Heart right ventricle (tissue), 16 donors: ENCODE data around the gene HSPA12A. TPM values are rescaled to one million over a fixed set of nuclear protein-coding genes. Genes with fewer than 3 reads are reported as not detected.

Source experiments
- ATAC-seq, 8 donors: fragments of 200-7000 bp; cut with Tn5 transposase; one replicate each; pipeline ENCODE4 v1.9.1; 2020; ENCODE audit warnings: mild to moderate bottlenecking in 8 of 8, moderate library complexity in 8 of 8, moderate number of reproducible peaks in 1 of 8
- DNase-seq, 2 donors: peaks; one replicate each; pipeline ENCODE4 v3.0.0-alpha.2; 2020
- H3K27ac ChIP-seq, 10 donors: fragments of 200-600 bp; sonication (generic) in 2 of 10; one replicate each; pipeline versions ENCODE4 v1.5.0 to v1.8.0; 2020 to 2022; ENCODE audit warnings: mild to moderate bottlenecking in 3 of 10
- H3K27me3 ChIP-seq, 7 donors: fragments of 200-600 bp; one replicate each; pipeline ENCODE4 v1.8.0; 2021 to 2022; ENCODE audit warnings: mild to moderate bottlenecking in 2 of 7
- H3K36me3 ChIP-seq, 9 donors: fragments of 200-600 bp; sonication (generic) in 1 of 9; one replicate each; pipeline versions ENCODE4 v1.5.0 to v1.8.0; 2020 to 2022; ENCODE audit warnings: mild to moderate bottlenecking in 2 of 9
- H3K4me1 ChIP-seq, 9 donors: fragments of 200-600 bp; sonication (generic) in 1 of 9; one replicate each; pipeline versions ENCODE4 v1.5.0 to v1.8.0; 2020 to 2022; ENCODE audit warnings: mild to moderate bottlenecking in 4 of 9
- H3K4me3 ChIP-seq, 10 donors: fragments of 200-600 bp; sonication (generic) in 2 of 10; one replicate each; pipeline versions ENCODE4 v1.5.0 to v1.8.0; 2020 to 2022; ENCODE audit warnings: mild to moderate bottlenecking in 7 of 10, moderate library complexity in 2 of 10
- H3K9me3 ChIP-seq, 11 donors: fragments of 200-600 bp in 10 of 11; sonication (generic) in 2 of 11; one replicate each; pipeline versions ENCODE4 v1.5.0 to v1.8.0; 2013 to 2022; ENCODE audit warnings: mild to moderate bottlenecking in 2 of 11, control low read depth in 1 of 11, moderate library complexity in 1 of 11
- CTCF ChIP-seq, 9 donors: fragments of 200-600 bp; sonication (generic) in 2 of 9; IDR thresholded peaks; one replicate each; pipeline versions ENCODE4 v1.5.0 to v1.8.0; 2021 to 2022; ENCODE audit warnings: antibody characterized with exemption in 9 of 9, mild to moderate bottlenecking in 5 of 9, moderate library complexity in 1 of 9
- WGBS, 2 donors: extraction: QIAGEN DNeasy Blood & Tissue Kit; methylation state at CpG; one replicate each; pipeline ENCODE4 v1.1.7; 2013; ENCODE audit warnings: inconsistent platforms in 1 of 2; 5-methylcytosine and 5-hydroxymethylcytosine counted together
- intact Hi-C, 10 donors: fragments of 100-400 bp; cut with DNase I; formaldehyde crosslinking; loops; one replicate each; pipeline versions ENCODE4 v1.11.1 to v1.14.2; 2022
- polyA plus RNA-seq, 2 donors: library from polyadenylated mRNA; stranded (reverse); fragments of 200-250 nt; gene quantifications; one replicate each; pipeline ENCODE4 v1.2.3, GENCODE V29; 2013
- total RNA-seq, 10 donors: library from RNA; stranded (reverse); fragmentation: NEBNext Ultra II Directional in 3 of 10; extraction: Animal tissue kit (Norgen Biotek cat#: 25700) in 3 of 10; gene quantifications; one replicate each; pipeline versions ENCODE4 v1.2.1 to v1.2.4, GENCODE V29; 2021 to 2023
- donor health status: Arrhythmogenic right ventricular cardiomyopathy.
- donor health status: ischemic (EF 13 %, LVEDD 7.1; RV severe dilation, severe dysfunction).
- donor health status: healthy with polysubstance abuse.
- donor health status: DM: no; HTN: yes; CAD: no.
- donor health status: DM: no; HTN: no; CAD: no.
- donor health status: ischemic (EF 25% LVEDD 6.9; RV normal size, moderate dysfunction).
- donor health status: ischemic (EF 25% LVEDD 5.7; RV mildly dilated, moderate dysfunction).
- donor health status: healthy.
- donor health status: DM: yes; HTN: yes; CAD: no.
- donor health status: Ischemic cardiomyopathy.
- donor health status: ischemic (EF 35%, LVEDD 5.7; RV mildly dilated, moderate dysfunction).
- donor health status: nonischemic (EF 11% LVEDD 7.7; RV severe dilation, severe dysfunction).
- donor health status: DM: yes; HTN: yes; CAD: no.
- donor health status: PGD.
- donor health status: ischemic (EF 29% LVEDD 5.4; RV normal size, mild dysfunction).
- donor health status: nonischemic (EF 23%, LVEDD 6.1; RV moderate dilation, normal function).

The HSPA12A gene
- total and polyA plus RNA-seq, 12 donors: 5.1 to 18.1 (median 10.2) TPM

GRCh38 chr10:116686632-116687031 is 55.7 kb downstream of the HSPA12A start:
- no peak overlapping the region for H3K27ac ChIP-seq
- H3K9me3 ChIP-seq: no peaks in the 10 kb centered on the region
- WGBS, 2 donors: 94 to 99% methylated on average over 3 of the region's 3 CpGs
- DNase-seq (no peak), ATAC-seq (no peak)
- no peak for TF ChIP-seq CTCF (IDR thresholded peaks at IDR 0.05)
- H3K4me3 ChIP-seq: no peak overlapping the region
- intact Hi-C loops: loop anchor here in 3 of 10 donors (10.0 kb wide), 3 partner anchors 58 to 488 kb away; partner anchors contain the start of gene HSPA12A (in 1 of the 3)
- peaks cover 0 to 7% (median 0%) of the 10 kb centered on the region in 9 donors for H3K36me3 ChIP-seq
- H3K27me3 ChIP-seq: no peaks in the 10 kb centered on the region
- peaks cover 9 to 58% (median 45%) of the 10 kb centered on the region in 9 donors for H3K4me1 ChIP-seq

GRCh38 chr10:116685807-116686206 is 56.6 kb downstream of the HSPA12A start:
- WGBS, 2 donors: 95 to 98% methylated on average over 6 of the region's 6 CpGs
- H3K9me3 ChIP-seq: no peaks in the 10 kb centered on the region
- H3K27me3 ChIP-seq: no peaks in the 10 kb centered on the region
- TF ChIP-seq CTCF (IDR thresholded peaks at IDR 0.05): no peak
- no peak for DNase-seq
- intact Hi-C loops: loop anchor here in 3 of 10 donors (10.0 kb wide), 3 partner anchors 59 to 489 kb away; partner anchors contain the start of gene HSPA12A (in 1 of the 3)
- H3K4me1 ChIP-seq: peaks cover 9 to 50% (median 37%) of the 10 kb centered on the region in 9 donors
- ATAC-seq: no peak
- H3K36me3 ChIP-seq: peaks cover 0 to 14% (median 0%) of the 10 kb centered on the region in 9 donors
- H3K4me3 ChIP-seq: no peak overlapping the region
- H3K27ac ChIP-seq: no peak overlapping the region

- Histone ChIP-seq H3K4me1 (peaks cover 6 to 39% (median 28%) of the 10 kb centered on the region in 9 donors), H3K27me3 (no peaks in the 10 kb centered on the region), H3K9me3 (no peaks in the 10 kb centered on the region), H3K27ac (no peak overlapping the region), H3K4me3 (no peak overlapping the region), H3K36me3 (peaks cover 0 to 21% (median 0%) of the 10 kb centered on the region in 9 donors)
- intact Hi-C loops: loop anchor here in 6 of 10 donors (5.0 to 10.0 kb wide), 5 partner anchors 60 to 493 kb away; partner anchors contain the start of gene HSPA12A (in 1 of the 6)
- ATAC-seq (no peak), DNase-seq (no peak)
- TF ChIP-seq CTCF (IDR thresholded peaks at IDR 0.05): no peak
- WGBS, 2 donors: 97% methylated on average over 5 of the region's 5 CpGs
Observed at GRCh38 chr10:116684781-116685180, 57.6 kb downstream of the HSPA12A start.

GRCh38 chr10:116683821-116684220 is 58.5 kb downstream of the HSPA12A start:
- no peak overlapping the region for H3K4me3 ChIP-seq
- no peak for TF ChIP-seq CTCF (IDR thresholded peaks at IDR 0.05)
- DNase-seq (no peak), ATAC-seq (no peak)
- H3K4me1 ChIP-seq: peaks cover under 1 to 30% (median 19%) of the 10 kb centered on the region in 9 donors
- no peaks in the 10 kb centered on the region for H3K27me3 ChIP-seq
- 91 to 95% methylated on average over 11 of the region's 11 CpGs for WGBS, 2 donors
- intact Hi-C loops: loop anchor here in 8 of 10 donors (2.0 to 10.0 kb wide), 9 partner anchors 57 to 493 kb away; partner anchors contain the start of gene HSPA12A (in 2 of the 8)
- H3K36me3 ChIP-seq: peaks cover 0 to 31% (median 0%) of the 10 kb centered on the region in 9 donors
- H3K27ac ChIP-seq: no peak overlapping the region
- no peaks in the 10 kb centered on the region for H3K9me3 ChIP-seq
